Bronchial epithelial cell (primary cell): ENCODE data around the gene CTNND2. TPM values are rescaled to one million over a fixed set of nuclear protein-coding genes. Genes with fewer than 3 reads are reported as not detected.
A peak's percentile ranks its signal among the peaks of the same experiment; 100 is the strongest.

ENCODE experiments used
- DNase-seq: peaks from one replicate; pipeline ENCODE4 v3.0.0-alpha.2; 2010; ENCODE audit warnings: low read depth
- FAIRE-seq: peaks from 2 replicates; lab custom pipeline; 2011; peaks lifted over from hg19 to GRCh38; lab: Jason Lieb, UNC
- H3K27me3 ChIP-seq: 2 replicates; pipeline ENCODE4 v1.5.1; 2011; ENCODE audit warnings: low read length; ENCODE audit not compliant: control insufficient read depth, insufficient read depth
- H3K36me3 ChIP-seq: 2 replicates; pipeline ENCODE4 v1.5.1; 2011; ENCODE audit warnings: low read length; ENCODE audit not compliant: control insufficient read depth, insufficient read depth
- H3K4me3 ChIP-seq: 2 replicates; pipeline ENCODE4 v1.5.1; 2011; ENCODE audit warnings: mild to moderate bottlenecking, low read depth, low read length, control low read depth
- CTCF ChIP-seq: IDR thresholded peaks from 2 replicates; pipeline ENCODE4 v1.5.1; 2011; ENCODE audit warnings: mild to moderate bottlenecking, moderate library complexity, low read length, control low read depth, inconsistent platforms; ENCODE audit not compliant: insufficient read depth, severe bottlenecking
- total RNA-seq: library from RNA; depleted of rRNA; stranded (reverse); fragments of >200 nt; gene quantifications from 2 replicates; pipeline ENCODE4 v1.2.1, GENCODE V29; 2014

CTNND2 gene
- total RNA-seq, 1 donor from 2014 or later, result not detected

- no peak for FAIRE-seq
- H3K27me3 ChIP-seq, result no peaks in the 10 kb centered on the region
- TF ChIP-seq CTCF, result no peak
- peak; percentile 3 for DNase-seq
- H3K4me3 ChIP-seq, result no peak overlapping the region
- no peaks in the 10 kb centered on the region for H3K36me3 ChIP-seq
Observed at GRCh38 chr5:11777096-11777495, 127.2 kb downstream of the CTNND2 start.

GRCh38 chr5:11770310-11770709 lies 133.9 kb downstream of the CTNND2 start:
- no peak overlapping the region for H3K4me3 ChIP-seq
- H3K27me3 ChIP-seq, result no peaks in the 10 kb centered on the region
- DNase-seq, result no peak
- TF ChIP-seq CTCF, result no peak
- FAIRE-seq, result no peak
- no peaks in the 10 kb centered on the region for H3K36me3 ChIP-seq

- no peak for TF ChIP-seq CTCF
- Histone ChIP-seq H3K4me3 (no peak overlapping the region), H3K36me3 (no peaks in the 10 kb centered on the region), H3K27me3 (no peaks in the 10 kb centered on the region)
- no peak for DNase-seq
- no peak for FAIRE-seq
Observed at GRCh38 chr5:11760934-11761603, 143.2 kb downstream of the CTNND2 start.

- Histone ChIP-seq H3K4me3 (no peak overlapping the region), H3K27me3 (no peaks in the 10 kb centered on the region), H3K36me3 (no peaks in the 10 kb centered on the region)
- FAIRE-seq, result no peak
- no peak for TF ChIP-seq CTCF
- DNase-seq, result no peak
Observed at GRCh38 chr5:11758321-11758720, 145.9 kb downstream of the CTNND2 start.

GRCh38 chr5:11757661-11758060 lies 146.6 kb downstream of the CTNND2 start:
- no peaks in the 10 kb centered on the region for H3K27me3 ChIP-seq
- DNase-seq (no peak), FAIRE-seq (no peak)
- TF ChIP-seq CTCF, result no peak
- H3K36me3 ChIP-seq, result no peaks in the 10 kb centered on the region
- H3K4me3 ChIP-seq, result no peak overlapping the region

- Histone ChIP-seq H3K27me3 (no peaks in the 10 kb centered on the region), H3K36me3 (no peaks in the 10 kb centered on the region), H3K4me3 (no peak overlapping the region)
- DNase-seq (no peak), FAIRE-seq (no peak)
- TF ChIP-seq CTCF, result no peak
Observed at GRCh38 chr5:11737010-11737409, 167.2 kb downstream of the CTNND2 start.
